Astrocyte of the spinal cord (primary cell): ENCODE measurements around the gene CCDC18.

Source experiments
- DNase-seq: peaks from one replicate; pipeline ENCODE4 v3.0.0; 2011; ENCODE audit warnings: low read depth, low spot score
- H3K4me3 ChIP-seq: 2 replicates; pipeline ENCODE4 v1.5.1; 2011; ENCODE audit warnings: low read depth, mild to moderate bottlenecking, low read length, moderate library complexity
- CTCF ChIP-seq: IDR thresholded peaks from 2 replicates; pipeline ENCODE4 v1.5.1; 2012; ENCODE audit warnings: low read depth, mild to moderate bottlenecking, low read length, inconsistent platforms
- in situ Hi-C: cut with HindIII; loops from 2 replicates; pipeline ENCODE4 v1.10.0; 2017; ENCODE audit warnings: low sequenced_read_pairs

Gene CCDC18

GRCh38 chr1:93190432-93190831 lies 9.9 kb downstream of the CCDC18 start:
- H3K4me3 ChIP-seq, result no peak overlapping the region
- TF ChIP-seq CTCF, result no peak
- in situ Hi-C loops, result no loop called here
- no peak for DNase-seq

- no peak for TF ChIP-seq CTCF
- DNase-seq, result no peak
- no peak overlapping the region for H3K4me3 ChIP-seq
- in situ Hi-C loops, result no loop called here
Observed at GRCh38 chr1:93194231-93194990, 13.9 kb downstream of the CCDC18 start.

GRCh38 chr1:93196591-93196990 lies 16.1 kb downstream of the CCDC18 start:
- DNase-seq, result peak; percentile 39
- no peak for TF ChIP-seq CTCF
- H3K4me3 ChIP-seq, result no peak overlapping the region
- in situ Hi-C loops, result no loop called here

GRCh38 chr1:93199150-93199549 lies 18.6 kb downstream of the CCDC18 start:
- DNase-seq, result no peak
- in situ Hi-C loops, result no loop called here
- no peak for TF ChIP-seq CTCF
- H3K4me3 ChIP-seq, result no peak overlapping the region

- in situ Hi-C loops, result no loop called here
- no peak for TF ChIP-seq CTCF
- DNase-seq, result no peak
- H3K4me3 ChIP-seq, result no peak overlapping the region
Observed at GRCh38 chr1:93200086-93200620, 19.6 kb downstream of the CCDC18 start.

- H3K4me3 ChIP-seq, result no peak overlapping the region
- no peak for TF ChIP-seq CTCF
- in situ Hi-C loops, result no loop called here
Observed at GRCh38 chr1:93200714-93201113, 20.2 kb downstream of the CCDC18 start.

More at GRCh38 chr1:93200714-93201113, 20.2 kb downstream of the CCDC18 start:
- no peak for DNase-seq
